Stimulated activated CD8-positive, alpha-beta memory T cell treated with anti-CD3 and anti-CD28 coated beads, Interleukin-12 subunit alpha, Interleukin-12 subunit beta, amount 100 ng/mL, for 24 hours (primary cell): ENCODE results near the gene PPIC.

ENCODE experiments used
- DNase-seq: peaks from one replicate; pipeline ENCODE4 v3.0.0-alpha.2; 2020; ENCODE audit errors: extremely low read depth

PPIC gene

GRCh38 chr5:123036391-123037103 lies at the start of gene PPIC:
PPIC (minus strand) TSS chr5:123036725; CDS start chr5:123036625, 100 bp downstream.
- no peak for DNase-seq

- DNase-seq: no peak
These were observed 49.2 kb upstream of the PPIC start for GRCh38 chr5:123085638-123086286.

GRCh38 chr5:123084730-123085605 lies 48.4 kb upstream of the PPIC start:
- DNase-seq: no peak

GRCh38 chr5:123083298-123083697 lies 46.8 kb upstream of the PPIC start:
- no peak for DNase-seq

- DNase-seq: no peak
These were observed 43.7 kb upstream of the PPIC start for GRCh38 chr5:123080215-123080614.

GRCh38 chr5:123075521-123076163 lies 39.1 kb upstream of the PPIC start:
- DNase-seq: no peak

GRCh38 chr5:123068368-123068938 lies 31.9 kb upstream of the PPIC start:
- DNase-seq: no peak

- DNase-seq: no peak
These were observed 29.5 kb upstream of the PPIC start for GRCh38 chr5:123066016-123066415.

- DNase-seq: no peak
These were observed 22.9 kb upstream of the PPIC start for GRCh38 chr5:123059455-123059854.

GRCh38 chr5:123051206-123051605 lies 14.7 kb upstream of the PPIC start:
- no peak for DNase-seq

GRCh38 chr5:123047706-123048105 lies 11.2 kb upstream of the PPIC start:
- no peak for DNase-seq

GRCh38 chr5:123046222-123046621 lies 9.7 kb upstream of the PPIC start:
- DNase-seq: no peak

- no peak for DNase-seq
These were observed 8.5 kb upstream of the PPIC start for GRCh38 chr5:123044926-123045617.

GRCh38 chr5:123039673-123040072 lies 3.1 kb upstream of the PPIC start:
- DNase-seq: no peak

- no peak for DNase-seq
These were observed 536 bp upstream of the PPIC start for GRCh38 chr5:123037104-123037418.

GRCh38 chr5:123035918-123036390 lies 571 bp downstream of the PPIC start:
- no peak for DNase-seq

GRCh38 chr5:123035360-123035917 lies 1.1 kb downstream of the PPIC start:
- no peak for DNase-seq

GRCh38 chr5:123033157-123033671 lies 3.3 kb downstream of the PPIC start:
- DNase-seq: no peak

GRCh38 chr5:123028222-123028621 lies 8.3 kb downstream of the PPIC start:
- DNase-seq: no peak

- DNase-seq: no peak
These were observed 21.8 kb downstream of the PPIC start for GRCh38 chr5:123014689-123015088.

- no peak for DNase-seq
These were observed 24.2 kb downstream of the PPIC start for GRCh38 chr5:123012321-123012720.
